Astrocyte (in vitro differentiated cells and primary cell): ENCODE results near the gene DYNC1LI2.

Source experiments
- EZH2 ChIP-seq: IDR thresholded peaks from 2 replicates; pipeline ENCODE4 v1.6.1; 2012; ENCODE audit warnings: mild to moderate bottlenecking, low read length, inconsistent platforms; ENCODE audit not compliant: insufficient read depth
- TF ChIP-seq, protein P1 (sequence below): IDR thresholded peaks from 2 replicates; pipeline ENCODE4 v1.5.1; 2011; ENCODE audit warnings: low read depth, mild to moderate bottlenecking, inconsistent platforms, low read length, moderate library complexity; ENCODE audit not compliant: insufficient read depth

DNA sequence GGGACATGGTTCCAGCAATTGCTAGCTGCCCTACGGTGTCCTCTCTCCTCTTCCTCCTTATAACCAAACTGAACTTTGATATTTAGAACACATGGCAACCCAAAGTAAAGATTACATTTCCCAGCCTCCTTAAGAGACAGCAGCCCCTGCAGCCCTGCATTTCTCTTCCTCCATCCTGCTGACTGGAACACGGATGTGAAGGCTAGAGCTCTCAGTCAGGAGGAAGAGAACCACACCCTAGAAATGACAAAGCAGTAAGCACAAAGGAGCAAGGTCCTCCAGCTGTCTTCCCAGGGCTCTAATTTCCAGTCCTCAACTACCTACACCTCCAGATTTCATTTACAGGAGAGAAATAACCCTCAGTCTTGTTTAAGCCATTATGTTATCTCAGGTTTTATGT, 10.9 kb downstream of the DYNC1LI2 start:
- TF ChIP-seq, protein P1, sequence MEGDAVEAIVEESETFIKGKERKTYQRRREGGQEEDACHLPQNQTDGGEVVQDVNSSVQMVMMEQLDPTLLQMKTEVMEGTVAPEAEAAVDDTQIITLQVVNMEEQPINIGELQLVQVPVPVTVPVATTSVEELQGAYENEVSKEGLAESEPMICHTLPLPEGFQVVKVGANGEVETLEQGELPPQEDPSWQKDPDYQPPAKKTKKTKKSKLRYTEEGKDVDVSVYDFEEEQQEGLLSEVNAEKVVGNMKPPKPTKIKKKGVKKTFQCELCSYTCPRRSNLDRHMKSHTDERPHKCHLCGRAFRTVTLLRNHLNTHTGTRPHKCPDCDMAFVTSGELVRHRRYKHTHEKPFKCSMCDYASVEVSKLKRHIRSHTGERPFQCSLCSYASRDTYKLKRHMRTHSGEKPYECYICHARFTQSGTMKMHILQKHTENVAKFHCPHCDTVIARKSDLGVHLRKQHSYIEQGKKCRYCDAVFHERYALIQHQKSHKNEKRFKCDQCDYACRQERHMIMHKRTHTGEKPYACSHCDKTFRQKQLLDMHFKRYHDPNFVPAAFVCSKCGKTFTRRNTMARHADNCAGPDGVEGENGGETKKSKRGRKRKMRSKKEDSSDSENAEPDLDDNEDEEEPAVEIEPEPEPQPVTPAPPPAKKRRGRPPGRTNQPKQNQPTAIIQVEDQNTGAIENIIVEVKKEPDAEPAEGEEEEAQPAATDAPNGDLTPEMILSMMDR, result no peak
- TF ChIP-seq EZH2, result no peak
